ENCODE measurements around the gene VSNL1. TPM values are rescaled to one million over a fixed set of nuclear protein-coding genes. Genes with fewer than 3 reads are reported as not detected.

Gene VSNL1
- polyA plus RNA-seq (2013, experiment 1 of 2; ENCODE audit: insufficient read length), result 11.0 TPM
- polyA plus RNA-seq (2013, experiment 2 of 2; ENCODE audit: insufficient read length), result 9.0 TPM

- peak; percentile 96 for DNase-seq
These were observed at the start of gene VSNL1 for GRCh38 chr2:17540093-17540812. Gene VSNL1 (plus strand): TSS chr2:17540696. CDS start chr2:17592075, 51,379 bp downstream.

GRCh38 chr2:17495590-17495989 lies 44.9 kb upstream of the VSNL1 start:
- DNase-seq, result no peak

- DNase-seq, result no peak
These were observed 42.8 kb upstream of the VSNL1 start for GRCh38 chr2:17497718-17498117.

- no peak for DNase-seq
These were observed 33.5 kb upstream of the VSNL1 start for GRCh38 chr2:17506736-17507616.

- peak; percentile 18 for DNase-seq
These were observed 24.8 kb upstream of the VSNL1 start for GRCh38 chr2:17515652-17516051.

- peak; percentile 28 for DNase-seq
These were observed 22.9 kb upstream of the VSNL1 start for GRCh38 chr2:17517481-17518211.

- peak; percentile 90 for DNase-seq
These were observed 22.0 kb upstream of the VSNL1 start, which contains the start of gene RAD51AP2 for GRCh38 chr2:17518212-17519154. Gene RAD51AP2 (minus strand): TSS chr2:17518440. CDS start chr2:17518415, 25 bp downstream.

- DNase-seq, result no peak
These were observed 21.0 kb upstream of the VSNL1 start for GRCh38 chr2:17519486-17519885.

GRCh38 chr2:17520761-17521160 lies 19.7 kb upstream of the VSNL1 start:
- no peak for DNase-seq

GRCh38 chr2:17521621-17522020 lies 18.9 kb upstream of the VSNL1 start:
- DNase-seq, result no peak

GRCh38 chr2:17522303-17522702 lies 18.2 kb upstream of the VSNL1 start:
- DNase-seq, result no peak

- DNase-seq, result no peak
These were observed 10.7 kb upstream of the VSNL1 start for GRCh38 chr2:17529771-17530170.

GRCh38 chr2:17533546-17533945 lies 7.0 kb upstream of the VSNL1 start:
- no peak for DNase-seq

GRCh38 chr2:17536416-17536815 lies 4.1 kb upstream of the VSNL1 start:
- DNase-seq, result peak; percentile 39

GRCh38 chr2:17538022-17538843 lies 2.3 kb upstream of the VSNL1 start:
- DNase-seq, result no peak

- DNase-seq, result peak; percentile 70
These were observed 1.5 kb upstream of the VSNL1 start for GRCh38 chr2:17538844-17539554.

GRCh38 chr2:17539611-17540092 lies 844 bp upstream of the VSNL1 start:
- peak; percentile 76 for DNase-seq

GRCh38 chr2:17540813-17541530 lies 476 bp downstream of the VSNL1 start:
- no peak for DNase-seq

- DNase-seq, result no peak
These were observed 1.0 kb downstream of the VSNL1 start for GRCh38 chr2:17541531-17541950.
